ENCODE results near the gene EIF4A3. TPM values are rescaled to one million over a fixed set of nuclear protein-coding genes. Genes with fewer than 3 reads are reported as not detected.

Gene EIF4A3
- total and polyA plus RNA-seq, 2 donors, result 76.3 to 116 TPM

DNA sequence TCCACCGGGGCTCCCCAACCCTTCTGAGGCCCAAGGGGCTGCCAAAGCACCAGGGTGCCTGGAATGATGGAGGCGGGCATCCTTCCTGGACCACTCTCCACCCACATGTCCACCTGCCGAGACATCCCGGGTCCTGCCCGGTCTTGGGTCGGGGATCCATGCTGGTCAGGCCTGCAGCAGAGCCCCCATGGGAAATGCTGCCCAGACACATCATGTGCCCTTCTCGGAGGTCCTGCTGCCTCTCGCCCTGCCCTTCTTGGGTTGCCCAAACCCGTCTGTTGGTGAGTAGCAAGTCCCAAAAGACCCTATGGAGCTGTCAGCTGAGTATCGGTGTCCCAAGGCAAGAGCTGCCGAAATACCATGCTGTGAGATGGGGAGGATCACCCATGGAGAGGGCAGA is 60.3 kb downstream of the EIF4A3 start:
- H3K27me3 ChIP-seq (ENCODE audit: control insufficient read depth in 2 of 2, insufficient read depth in 1 of 2, low read length in 1 of 2), result peaks cover 0 to 5% of the 10 kb centered on the region in 2 donors
- no peak overlapping the region for H3K4me3 ChIP-seq (ENCODE audit: low read length in 2 of 2)
- no peak for DNase-seq (ENCODE audit: low read depth in 6 of 9, low spot score in 9 of 9)
- 89% methylated on average over 11 of the region's 11 CpGs for WGBS
- no peaks in the 10 kb centered on the region for H3K9me3 ChIP-seq (ENCODE audit: control insufficient read depth in 2 of 2, insufficient read depth in 1 of 2, low read length in 1 of 2)
- H3K4me1 ChIP-seq (ENCODE audit: control insufficient read depth in 2 of 2, insufficient read depth in 2 of 2, low read length in 2 of 2), result peaks cover 0 to 7% of the 10 kb centered on the region in 2 donors
- H3K36me3 ChIP-seq (ENCODE audit: control insufficient read depth in 2 of 2, insufficient read depth in 2 of 2, low read length in 1 of 2), result no peaks in the 10 kb centered on the region
- no peak overlapping the region for H3K27ac ChIP-seq (ENCODE audit: low read depth in 1 of 2, low read length in 1 of 2)

DNA sequence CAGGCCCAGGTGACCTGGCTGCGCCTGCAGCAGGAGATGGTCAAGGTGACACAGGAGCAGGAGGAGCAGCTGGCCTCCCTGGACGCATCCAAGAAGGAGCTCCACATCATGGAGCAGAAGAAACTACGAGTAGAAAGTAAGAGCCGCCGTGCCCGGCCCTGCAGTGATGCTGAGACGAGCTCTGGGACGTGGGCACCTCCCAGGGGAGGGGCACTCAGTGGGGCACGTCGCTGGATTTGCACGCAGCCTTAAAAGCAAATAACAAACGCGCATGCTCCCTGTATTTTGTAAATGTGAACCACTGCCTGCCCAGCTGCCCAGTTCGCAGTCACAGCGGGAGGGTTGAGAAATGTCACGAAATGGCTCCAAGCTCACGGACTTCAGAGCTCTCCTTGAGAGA is 60.8 kb downstream of the EIF4A3 start:
- DNase-seq (ENCODE audit: low read depth in 6 of 9, low spot score in 9 of 9), result no peak
- Histone ChIP-seq H3K27me3 (ENCODE audit: control insufficient read depth in 2 of 2, insufficient read depth in 1 of 2, low read length in 1 of 2) (peaks cover 0 to 5% of the 10 kb centered on the region in 2 donors), H3K9me3 (ENCODE audit: control insufficient read depth in 2 of 2, insufficient read depth in 1 of 2, low read length in 1 of 2) (no peaks in the 10 kb centered on the region), H3K4me3 (ENCODE audit: low read length in 2 of 2) (no peak overlapping the region), H3K36me3 (ENCODE audit: control insufficient read depth in 2 of 2, insufficient read depth in 2 of 2, low read length in 1 of 2) (no peaks in the 10 kb centered on the region), H3K4me1 (ENCODE audit: control insufficient read depth in 2 of 2, insufficient read depth in 2 of 2, low read length in 2 of 2) (peaks cover 0 to 7% of the 10 kb centered on the region in 2 donors), H3K27ac (ENCODE audit: low read depth in 1 of 2, low read length in 1 of 2) (no peak overlapping the region)
- 92% methylated on average over 17 of the region's 17 CpGs for WGBS

DNA sequence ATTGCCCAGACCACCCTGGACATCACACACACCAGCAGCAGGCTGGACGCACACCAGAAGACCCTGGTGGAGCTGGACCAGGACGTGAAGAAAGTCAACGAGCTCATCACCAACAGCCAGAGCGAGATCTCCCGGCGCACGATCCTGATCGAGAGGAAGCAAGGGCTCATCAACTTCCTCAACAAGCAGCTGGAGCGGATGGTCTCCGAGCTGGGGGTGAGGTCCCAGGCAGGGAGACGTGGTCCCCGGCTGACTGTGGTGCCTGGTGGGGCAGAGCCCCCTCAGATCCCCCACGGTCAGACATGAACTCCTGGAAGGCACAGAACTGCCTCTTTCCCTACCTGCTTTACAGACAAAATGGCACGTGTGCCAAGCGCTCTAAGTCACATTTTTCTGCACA is 62.2 kb downstream of the EIF4A3 start:
- H3K27ac ChIP-seq (ENCODE audit: low read depth in 1 of 2, low read length in 1 of 2), result no peak overlapping the region
- no peaks in the 10 kb centered on the region for H3K9me3 ChIP-seq (ENCODE audit: control insufficient read depth in 2 of 2, insufficient read depth in 1 of 2, low read length in 1 of 2)
- H3K27me3 ChIP-seq (ENCODE audit: control insufficient read depth in 2 of 2, insufficient read depth in 1 of 2, low read length in 1 of 2), result peaks cover 0 to 5% of the 10 kb centered on the region in 2 donors
- peaks cover 0 to 7% of the 10 kb centered on the region in 2 donors for H3K4me1 ChIP-seq (ENCODE audit: control insufficient read depth in 2 of 2, insufficient read depth in 2 of 2, low read length in 2 of 2)
- no peak for DNase-seq (ENCODE audit: low read depth in 6 of 9, low spot score in 9 of 9)
- H3K4me3 ChIP-seq (ENCODE audit: low read length in 2 of 2), result no peak overlapping the region
- 94% methylated on average over 15 of the region's 15 CpGs for WGBS
- H3K36me3 ChIP-seq (ENCODE audit: control insufficient read depth in 2 of 2, insufficient read depth in 2 of 2, low read length in 1 of 2), result no peaks in the 10 kb centered on the region

Other genes starting within 250 kb of the EIF4A3 start
- gene TBC1D16, start 111.3 kb downstream of the EIF4A3 start, total RNA-seq, result 3.7 TPM
- 4.2 TPM for gene TBC1D16, start 111.3 kb downstream of the EIF4A3 start, polyA plus RNA-seq
- 0.57 TPM for gene CCDC40, start 110.5 kb downstream of the EIF4A3 start, total RNA-seq
- gene CCDC40, start 110.5 kb downstream of the EIF4A3 start, polyA plus RNA-seq, result 1.5 TPM
- gene GAA, start 45.5 kb downstream of the EIF4A3 start, total RNA-seq, result 30.4 TPM
- 56.4 TPM for gene GAA, start 45.5 kb downstream of the EIF4A3 start, polyA plus RNA-seq
- 0.38 TPM for gene CARD14, start 22.9 kb upstream of the EIF4A3 start, total RNA-seq
- 1.7 TPM for gene CARD14, start 22.9 kb upstream of the EIF4A3 start, polyA plus RNA-seq
- gene SGSH, start 73.2 kb upstream of the EIF4A3 start, total RNA-seq, result 4.0 TPM
- gene SGSH, start 73.2 kb upstream of the EIF4A3 start, polyA plus RNA-seq, result 38.9 TPM
- 2.3 TPM for gene SLC26A11, start 73.3 kb upstream of the EIF4A3 start, total RNA-seq
- 17.4 TPM for gene SLC26A11, start 73.3 kb upstream of the EIF4A3 start, polyA plus RNA-seq
- gene RNF213, start 113.7 kb upstream of the EIF4A3 start, total RNA-seq, result 76.4 TPM
- 114 TPM for gene RNF213, start 113.7 kb upstream of the EIF4A3 start, polyA plus RNA-seq